HepG2 (cell line): ENCODE data around the gene AGO4. TPM values are rescaled to one million over a fixed set of nuclear protein-coding genes. Genes with fewer than 3 reads are reported as not detected.

Source experiments
- AGO2 ChIP-seq: fragments of 200-400 bp; formaldehyde crosslinking; optimal IDR thresholded peaks from 2 replicates; pipeline ENCODE3; 2017; ENCODE audit warnings: mild to moderate bottlenecking, low read depth, low read length, moderate library complexity
- ARNT ChIP-seq: fragments of 450-650 bp; IDR thresholded peaks from 2 replicates; pipeline ENCODE4 v1.6.1; 2017
- CTCF ChIP-seq: sonication (generic); formaldehyde crosslinking; IDR thresholded peaks from 2 replicates; pipeline ENCODE4 v1.5.0; 2020; ENCODE audit warnings: mild to moderate bottlenecking, missing genetic modification reagents, moderate library complexity
- GMEB1 ChIP-seq: sonication (generic); formaldehyde crosslinking; IDR thresholded peaks from 2 replicates; pipeline ENCODE4 v1.5.1; 2020; ENCODE audit warnings: missing genetic modification reagents, mild to moderate bottlenecking, borderline replicate concordance
- HIVEP1 ChIP-seq: sonication (generic); formaldehyde crosslinking; IDR thresholded peaks from 2 replicates; pipeline ENCODE4 v1.4.0; 2020; ENCODE audit warnings: mild to moderate bottlenecking, missing genetic modification reagents
- KMT2B ChIP-seq: IDR thresholded peaks from 2 replicates; pipeline ENCODE4 v1.6.1; 2016; ENCODE audit warnings: missing genetic modification reagents, missing compliant biosample characterization
- MAFF ChIP-seq: IDR thresholded peaks from 2 replicates; pipeline ENCODE4 v1.6.1; 2011; ENCODE audit warnings: low read depth, low read length, improper control_type of control experiment
- PCBP1 ChIP-seq: fragments of 200-400 bp; formaldehyde crosslinking; IDR thresholded peaks from 2 replicates; pipeline ENCODE4 v1.6.1; 2017; ENCODE audit warnings: mild to moderate bottlenecking, low read depth, low read length, borderline replicate concordance
- PHF20 ChIP-seq: sonication (generic); formaldehyde crosslinking; IDR thresholded peaks from 2 replicates; pipeline ENCODE4 v1.5.0; 2020; ENCODE audit warnings: mild to moderate bottlenecking, missing genetic modification reagents
- SNAI1 ChIP-seq: sonication (generic); formaldehyde crosslinking; IDR thresholded peaks from 2 replicates; pipeline ENCODE4 v1.5.0; 2020; ENCODE audit warnings: mild to moderate bottlenecking, missing genetic modification reagents, borderline replicate concordance
- SP2 ChIP-seq: sonication (generic); formaldehyde crosslinking; IDR thresholded peaks from 2 replicates; pipeline ENCODE4 v1.5.1; 2020; ENCODE audit warnings: mild to moderate bottlenecking, missing genetic modification reagents
- ZBTB1 ChIP-seq: sonication (generic); formaldehyde crosslinking; IDR thresholded peaks from 2 replicates; pipeline ENCODE4 v1.4.0; 2020; ENCODE audit warnings: missing genetic modification reagents, borderline replicate concordance
- ZFP90 ChIP-seq: sonication (generic); formaldehyde crosslinking; IDR thresholded peaks from 2 replicates; pipeline ENCODE4 v1.8.0; 2022; ENCODE audit warnings: missing genetic modification reagents, mild to moderate bottlenecking, inconsistent platforms, borderline replicate concordance
- ZMAT3 ChIP-seq: sonication (generic); formaldehyde crosslinking; conservative IDR thresholded peaks from 2 replicates; pipeline ENCODE4 v1.7.0; 2021; ENCODE audit warnings: missing genetic modification reagents
- ZNF335 ChIP-seq: sonication (generic); formaldehyde crosslinking; IDR thresholded peaks from 2 replicates; pipeline ENCODE4 v1.4.0; 2020; ENCODE audit warnings: missing genetic modification reagents
- ZNF382 ChIP-seq: sonication (generic); formaldehyde crosslinking; IDR thresholded peaks from 2 replicates; pipeline ENCODE4 v1.5.0; 2020; ENCODE audit warnings: missing genetic modification reagents, mild to moderate bottlenecking, borderline replicate concordance
- ZNF484 ChIP-seq: sonication (generic); formaldehyde crosslinking; IDR thresholded peaks from 2 replicates; pipeline ENCODE4 v1.5.1; 2020; ENCODE audit warnings: mild to moderate bottlenecking, low read depth, missing genetic modification reagents, borderline replicate concordance
- ZNF556 ChIP-seq: sonication (generic); formaldehyde crosslinking; IDR thresholded peaks from 2 replicates; pipeline ENCODE4 v1.4.0; 2020; ENCODE audit warnings: mild to moderate bottlenecking, missing genetic modification reagents, borderline replicate concordance
- ZNF563 ChIP-seq: sonication (generic); formaldehyde crosslinking; IDR thresholded peaks from 2 replicates; pipeline ENCODE4 v1.8.0; 2022; ENCODE audit warnings: mild to moderate bottlenecking, moderate library complexity, missing genetic modification reagents
- ZSCAN9 ChIP-seq: IDR thresholded peaks from 2 replicates; pipeline ENCODE4 v1.6.1; 2016; ENCODE audit warnings: borderline replicate concordance
- polyA plus RNA-seq, 8 experiments: library from polyadenylated mRNA; depleted of rRNA in 3 of 8; stranded (reverse) in 7 of 8; unstranded in 1 of 8; fragments of >200 nt; fragmentation: Illumina TruSeq in 4 of 8; extraction: Trizol in 4 of 8; gene quantifications; 2 replicates each; pipeline versions ENCODE4 v1.2.1 to v1.2.3, GENCODE V29; 2011 to 2016; ENCODE audit warnings: low read depth in 4 of 8, missing spikeins in 1 of 8, mixed read lengths in 1 of 8; ENCODE audit not compliant: insufficient read depth in 1 of 8
- total RNA-seq, 5 experiments: library from RNA; depleted of rRNA; stranded (reverse); fragments of >200 nt; fragmentation: Illumina TruSeq; extraction: Trizol; gene quantifications; 2 replicates each; pipeline ENCODE4 v1.2.3, GENCODE V29; 2016; ENCODE audit warnings: low read depth in 1 of 5
- TF ChIP-seq, protein P1 (sequence below): sonication (generic); formaldehyde crosslinking; IDR thresholded peaks from 2 replicates; pipeline ENCODE4 v1.4.0; 2020; ENCODE audit warnings: missing genetic modification reagents
- TF ChIP-seq, protein P2 (sequence below): IDR thresholded peaks from 2 replicates; pipeline ENCODE4 v1.4.0; 2020; ENCODE audit warnings: mild to moderate bottlenecking, missing genetic modification reagents

The AGO4 gene
- total and polyA plus RNA-seq, 2 of the 13 experiments (the other 11 are each of a cell fraction or from before 2014, with no cell fraction given), result 6.0 to 13.8 TPM

DNA sequence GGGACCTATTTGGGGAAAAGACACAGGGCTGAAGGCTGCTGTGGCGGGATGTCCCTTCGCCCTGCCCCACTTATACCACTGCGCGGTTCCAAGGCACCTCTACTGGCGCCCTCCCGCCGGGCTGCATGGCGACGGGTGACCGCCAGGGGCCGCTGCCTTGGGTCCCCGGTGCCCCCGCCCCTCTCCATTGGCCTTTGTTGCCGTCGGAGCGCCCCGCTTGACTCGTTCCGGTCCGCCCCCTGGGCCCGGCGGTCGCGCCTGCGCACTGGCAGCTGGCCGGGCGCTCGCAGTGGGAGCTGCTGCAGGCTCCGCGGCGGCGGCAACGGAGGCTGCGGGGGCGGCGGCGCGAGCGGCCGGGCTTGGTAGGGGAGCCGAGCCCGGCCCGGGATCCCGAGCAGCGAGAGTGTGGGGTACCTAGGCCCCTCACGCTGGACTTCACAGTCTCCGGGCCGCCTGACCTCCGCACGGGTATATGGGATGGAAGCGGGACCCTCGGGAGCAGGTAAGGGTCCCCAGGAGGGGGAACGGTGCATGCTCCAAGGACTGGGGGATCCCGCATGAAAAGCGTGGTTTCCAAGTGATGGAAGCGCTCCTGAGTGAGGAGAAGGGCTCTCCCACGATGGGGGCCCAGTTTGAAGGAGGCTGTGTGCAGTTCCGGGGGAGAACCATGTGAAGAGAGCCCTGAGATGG is 75.3 kb downstream of the AGO4 start, which contains the start of gene AGO1 (continued):
- TF ChIP-seq SNAI1 (CRISPR knock-in tag) (no peak), KMT2B (CRISPR knock-in tag) (no peak), ZSCAN9 (CRISPR knock-in tag) (0 out of 2 replicates have a peak, but pooled peaks have one; percentile 14), ZNF484 (CRISPR knock-in tag) (no peak), HIVEP1 (CRISPR knock-in tag) (no peak), ZFP90 (CRISPR knock-in tag) (no peak; the same call in 1 of the 2 replicates), ZNF556 (CRISPR knock-in tag) (peak; percentile 49; the same call in 1 of the 2 replicates), CTCF (CRISPR knock-in tag) (peak; percentile 93), MAFF (no peak), ZMAT3 (no peak), ZNF563 (CRISPR knock-in tag) (no peak; the same call in 1 of the 2 replicates), AGO2 (no peak), PHF20 (CRISPR knock-in tag) (peak; percentile 65), ARNT (no peak), ZNF335 (no peak), ZBTB1 (CRISPR knock-in tag) (no peak), PCBP1 (no peak), SP2 (CRISPR knock-in tag) (no peak), ZNF382 (CRISPR knock-in tag) (no peak), GMEB1 (CRISPR knock-in tag) (no peak; the same call in 1 of the 2 replicates)
- TF ChIP-seq, protein P1, sequence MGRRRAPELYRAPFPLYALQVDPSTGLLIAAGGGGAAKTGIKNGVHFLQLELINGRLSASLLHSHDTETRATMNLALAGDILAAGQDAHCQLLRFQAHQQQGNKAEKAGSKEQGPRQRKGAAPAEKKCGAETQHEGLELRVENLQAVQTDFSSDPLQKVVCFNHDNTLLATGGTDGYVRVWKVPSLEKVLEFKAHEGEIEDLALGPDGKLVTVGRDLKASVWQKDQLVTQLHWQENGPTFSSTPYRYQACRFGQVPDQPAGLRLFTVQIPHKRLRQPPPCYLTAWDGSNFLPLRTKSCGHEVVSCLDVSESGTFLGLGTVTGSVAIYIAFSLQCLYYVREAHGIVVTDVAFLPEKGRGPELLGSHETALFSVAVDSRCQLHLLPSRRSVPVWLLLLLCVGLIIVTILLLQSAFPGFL (CRISPR knock-in tag), result no peak
- TF ChIP-seq, protein P2, sequence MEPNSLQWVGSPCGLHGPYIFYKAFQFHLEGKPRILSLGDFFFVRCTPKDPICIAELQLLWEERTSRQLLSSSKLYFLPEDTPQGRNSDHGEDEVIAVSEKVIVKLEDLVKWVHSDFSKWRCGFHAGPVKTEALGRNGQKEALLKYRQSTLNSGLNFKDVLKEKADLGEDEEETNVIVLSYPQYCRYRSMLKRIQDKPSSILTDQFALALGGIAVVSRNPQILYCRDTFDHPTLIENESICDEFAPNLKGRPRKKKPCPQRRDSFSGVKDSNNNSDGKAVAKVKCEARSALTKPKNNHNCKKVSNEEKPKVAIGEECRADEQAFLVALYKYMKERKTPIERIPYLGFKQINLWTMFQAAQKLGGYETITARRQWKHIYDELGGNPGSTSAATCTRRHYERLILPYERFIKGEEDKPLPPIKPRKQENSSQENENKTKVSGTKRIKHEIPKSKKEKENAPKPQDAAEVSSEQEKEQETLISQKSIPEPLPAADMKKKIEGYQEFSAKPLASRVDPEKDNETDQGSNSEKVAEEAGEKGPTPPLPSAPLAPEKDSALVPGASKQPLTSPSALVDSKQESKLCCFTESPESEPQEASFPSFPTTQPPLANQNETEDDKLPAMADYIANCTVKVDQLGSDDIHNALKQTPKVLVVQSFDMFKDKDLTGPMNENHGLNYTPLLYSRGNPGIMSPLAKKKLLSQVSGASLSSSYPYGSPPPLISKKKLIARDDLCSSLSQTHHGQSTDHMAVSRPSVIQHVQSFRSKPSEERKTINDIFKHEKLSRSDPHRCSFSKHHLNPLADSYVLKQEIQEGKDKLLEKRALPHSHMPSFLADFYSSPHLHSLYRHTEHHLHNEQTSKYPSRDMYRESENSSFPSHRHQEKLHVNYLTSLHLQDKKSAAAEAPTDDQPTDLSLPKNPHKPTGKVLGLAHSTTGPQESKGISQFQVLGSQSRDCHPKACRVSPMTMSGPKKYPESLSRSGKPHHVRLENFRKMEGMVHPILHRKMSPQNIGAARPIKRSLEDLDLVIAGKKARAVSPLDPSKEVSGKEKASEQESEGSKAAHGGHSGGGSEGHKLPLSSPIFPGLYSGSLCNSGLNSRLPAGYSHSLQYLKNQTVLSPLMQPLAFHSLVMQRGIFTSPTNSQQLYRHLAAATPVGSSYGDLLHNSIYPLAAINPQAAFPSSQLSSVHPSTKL, result peak; percentile 24; the same call in 1 of the 2 replicates
